Panc1 (cell line): Measurements from ENCODE around the gene ADGRG7.

Experiments used
- CTCF ChIP-seq: fragments of 450-650 bp; IDR thresholded peaks from 2 replicates; pipeline ENCODE4 v1.5.1; 2017; ENCODE audit warnings: mild to moderate bottlenecking
- POLR2AphosphoS5 ChIP-seq: IDR thresholded peaks from 2 replicates; pipeline ENCODE4 v1.6.1; 2012; ENCODE audit warnings: mild to moderate bottlenecking, low read depth, low read length, moderate library complexity
- REST ChIP-seq, 2 experiments: IDR thresholded peaks; 2 replicates each; pipeline ENCODE4 v1.6.1; 2011 to 2012; ENCODE audit warnings: low read depth in 2 of 2, control low read depth in 1 of 2, low read length in 1 of 2, mild to moderate bottlenecking in 1 of 2, moderate library complexity in 1 of 2; ENCODE audit not compliant: insufficient read depth in 1 of 2
- SIN3A ChIP-seq: IDR thresholded peaks from 2 replicates; pipeline ENCODE4 v1.6.1; 2012; ENCODE audit warnings: low read depth, mild to moderate bottlenecking, low read length, moderate library complexity, borderline replicate concordance; ENCODE audit not compliant: insufficient read depth
- TCF7L2 ChIP-seq: IDR thresholded peaks from 2 replicates; pipeline ENCODE4 v1.6.1; 2011; ENCODE audit warnings: mild to moderate bottlenecking, low read depth, low read length, inconsistent platforms

GRCh38 chr3:100732435-100732834 lies 123.0 kb downstream of the ADGRG7 start:
- TF ChIP-seq CTCF (no peak), REST (IDR thresholded peaks at IDR 0.05; ENCODE audit: insufficient read depth in 1 of 2, low read depth in 2 of 2, low read length in 1 of 2) (no peak), SIN3A (no peak), POLR2AphosphoS5 (no peak), TCF7L2 (no peak)
